ENCODE results near the gene AAK1.
"Not testable (repeated sequence)": the region's sequence is repeated elsewhere in the genome, so short reads cannot be mapped to it uniquely, and the experiment has no call there.

Gene AAK1

DNA sequence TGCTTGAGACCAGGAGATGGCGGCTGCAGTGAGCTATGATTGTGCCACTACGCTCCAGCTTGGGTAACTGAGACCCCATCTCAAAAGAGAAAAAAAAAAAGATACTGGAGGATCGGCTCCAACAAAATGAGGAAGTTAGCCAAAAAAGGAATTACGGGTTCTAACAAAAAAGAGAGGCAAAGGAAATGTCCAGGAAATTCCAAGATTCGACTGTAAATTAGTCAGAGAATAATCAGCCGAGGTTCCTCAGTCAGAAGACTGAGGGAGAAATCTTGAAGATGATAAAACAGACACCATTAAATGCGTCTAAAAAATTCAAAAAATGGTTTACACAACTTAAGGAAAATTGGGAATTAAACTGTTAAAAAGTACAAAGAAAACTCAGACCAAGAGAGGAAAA, 89.5 kb downstream of the AAK1 start:
- no peaks in the 10 kb centered on the region for H3K4me1 ChIP-seq (ENCODE audit: insufficient read depth, low read length)
- no peaks in the 10 kb centered on the region; the same call in 1 of the 2 replicates for H3K36me3 ChIP-seq (ENCODE audit: insufficient read depth, low read length)
- no peak overlapping the region for H3K9ac ChIP-seq (ENCODE audit: low read depth, low read length)

DNA sequence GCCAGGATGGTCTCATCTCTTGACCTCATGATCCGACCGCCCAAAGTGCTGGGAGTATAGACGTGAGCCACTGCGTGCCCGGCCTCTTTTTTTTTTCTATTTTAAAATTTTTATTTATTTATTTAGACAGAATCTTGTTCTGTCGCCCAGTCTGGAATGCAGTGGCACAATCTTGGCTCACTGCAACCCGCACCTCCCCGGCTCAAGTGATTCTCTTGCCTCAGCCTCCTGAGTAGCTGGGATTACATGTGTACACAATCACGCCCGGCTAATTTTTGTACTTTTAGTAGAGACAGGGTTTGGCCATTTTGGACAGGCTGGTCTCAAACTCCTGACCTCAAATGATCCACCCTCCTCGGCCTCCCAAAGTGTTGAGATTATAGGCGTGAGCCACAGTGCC, 93.0 kb downstream of the AAK1 start:
- H3K36me3 ChIP-seq (ENCODE audit: insufficient read depth, low read length); H3K9ac ChIP-seq (ENCODE audit: low read depth, low read length); H3K9me3 ChIP-seq (ENCODE audit: control insufficient read depth, insufficient read depth, low read length); H3K4me1 ChIP-seq (ENCODE audit: insufficient read depth, low read length): not testable (repeated sequence)

More for the DNA sequence above, 89.5 kb downstream of the AAK1 start:
- no peaks in the 10 kb centered on the region for H3K9me3 ChIP-seq (ENCODE audit: control insufficient read depth, insufficient read depth, low read length)

GRCh38 chr2:69549421-69549820, 94.1 kb downstream of the AAK1 start:
- Histone ChIP-seq H3K4me1 (ENCODE audit: insufficient read depth, low read length) (no peaks in the 10 kb centered on the region), H3K36me3 (ENCODE audit: insufficient read depth, low read length) (no peaks in the 10 kb centered on the region; the same call in none of the 2 replicates), H3K9me3 (ENCODE audit: control insufficient read depth, insufficient read depth, low read length) (no peaks in the 10 kb centered on the region; the same call in 1 of the 2 replicates), H3K9ac (ENCODE audit: low read depth, low read length) (no peak overlapping the region)

DNA sequence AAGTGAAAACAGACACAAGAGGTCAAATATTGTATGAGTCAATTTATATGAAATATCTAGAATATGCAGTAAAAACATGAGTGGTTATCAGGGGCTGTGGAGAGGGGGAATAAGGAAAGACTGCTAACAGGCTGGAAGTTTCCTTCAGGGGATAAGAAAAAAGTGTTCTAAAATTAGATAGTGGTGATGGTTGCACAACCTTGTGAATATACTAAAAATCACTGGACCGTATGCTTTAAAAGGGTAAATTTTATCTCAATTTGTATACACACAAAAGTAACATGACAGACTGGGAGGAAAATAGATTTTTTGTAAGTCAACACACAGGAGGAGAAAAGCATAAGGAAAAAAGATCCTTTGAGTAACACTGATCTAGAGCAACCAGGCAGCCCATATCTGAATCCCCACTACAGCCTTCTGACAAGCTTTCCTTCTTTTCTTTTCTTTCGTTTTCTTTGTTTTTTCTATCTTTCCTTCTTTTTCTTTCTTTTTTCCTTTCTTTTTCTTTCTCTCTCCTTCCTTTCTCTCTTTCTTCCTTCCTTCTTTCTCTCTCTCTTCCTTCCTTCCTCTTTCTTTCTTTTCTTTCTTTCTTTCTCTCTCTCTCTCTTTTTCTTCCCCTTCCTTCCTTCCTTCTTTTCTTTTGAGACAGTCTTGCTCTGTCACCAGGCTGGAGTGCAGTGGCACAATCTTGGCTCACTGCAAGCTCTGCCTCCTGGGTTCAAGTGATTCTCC, 95.4 kb downstream of the AAK1 start:
- Histone ChIP-seq H3K9ac (ENCODE audit: low read depth, low read length) (no peak overlapping the region), H3K4me1 (ENCODE audit: insufficient read depth, low read length) (no peaks in the 10 kb centered on the region), H3K36me3 (ENCODE audit: insufficient read depth, low read length) (no peaks in the 10 kb centered on the region; the same call in none of the 2 replicates), H3K9me3 (ENCODE audit: control insufficient read depth, insufficient read depth, low read length) (no peaks in the 10 kb centered on the region; the same call in 1 of the 2 replicates)

GRCh38 chr2:69546646-69547045, 96.9 kb downstream of the AAK1 start:
- H3K4me1 ChIP-seq (ENCODE audit: insufficient read depth, low read length), result no peaks in the 10 kb centered on the region
- no peaks in the 10 kb centered on the region; the same call in none of the 2 replicates for H3K36me3 ChIP-seq (ENCODE audit: insufficient read depth, low read length)
- no peaks in the 10 kb centered on the region; the same call in 1 of the 2 replicates for H3K9me3 ChIP-seq (ENCODE audit: control insufficient read depth, insufficient read depth, low read length)
- no peak overlapping the region for H3K9ac ChIP-seq (ENCODE audit: low read depth, low read length)

GRCh38 chr2:69545477-69545932, 98.0 kb downstream of the AAK1 start:
- Histone ChIP-seq H3K9me3 (ENCODE audit: control insufficient read depth, insufficient read depth, low read length) (no peaks in the 10 kb centered on the region; the same call in 1 of the 2 replicates), H3K4me1 (ENCODE audit: insufficient read depth, low read length) (no peaks in the 10 kb centered on the region), H3K9ac (ENCODE audit: low read depth, low read length) (no peak overlapping the region), H3K36me3 (ENCODE audit: insufficient read depth, low read length) (no peaks in the 10 kb centered on the region; the same call in 1 of the 2 replicates)

DNA sequence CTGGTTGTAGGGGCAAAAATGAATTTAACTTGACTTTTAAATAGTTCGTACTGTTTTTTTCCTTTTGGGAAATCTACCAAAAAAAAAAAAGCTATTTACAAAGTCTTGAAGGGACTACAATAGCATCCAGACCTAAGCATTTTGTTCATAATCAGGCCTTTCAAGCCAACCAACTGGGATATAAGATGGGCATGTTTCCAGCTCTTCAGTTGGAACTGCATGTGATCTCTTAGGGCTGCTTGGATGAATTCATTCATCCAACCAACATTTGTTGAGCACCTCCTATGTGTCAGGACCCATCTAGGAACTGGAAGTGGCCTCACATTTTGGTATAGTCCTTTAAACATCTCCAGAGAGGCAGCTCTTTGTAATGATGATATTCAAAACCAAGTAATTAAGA, 98.6 kb downstream of the AAK1 start:
- Histone ChIP-seq H3K9ac (ENCODE audit: low read depth, low read length) (no peak overlapping the region), H3K4me1 (ENCODE audit: insufficient read depth, low read length) (no peaks in the 10 kb centered on the region), H3K36me3 (ENCODE audit: insufficient read depth, low read length) (no peaks in the 10 kb centered on the region; the same call in 1 of the 2 replicates), H3K9me3 (ENCODE audit: control insufficient read depth, insufficient read depth, low read length) (no peaks in the 10 kb centered on the region; the same call in 1 of the 2 replicates)

- H3K9me3 ChIP-seq (ENCODE audit: control insufficient read depth, insufficient read depth, low read length), result no peaks in the 10 kb centered on the region
- no peak overlapping the region for H3K9ac ChIP-seq (ENCODE audit: low read depth, low read length)
- H3K4me1 ChIP-seq (ENCODE audit: insufficient read depth, low read length), result peaks cover 10% of the 10 kb centered on the region
- H3K36me3 ChIP-seq (ENCODE audit: insufficient read depth, low read length), result peaks cover 3% of the 10 kb centered on the region; the same call in 1 of the 2 replicates
Observed at GRCh38 chr2:69539549-69539908, 104.0 kb downstream of the AAK1 start.

- Histone ChIP-seq H3K9ac (ENCODE audit: low read depth, low read length) (0 out of 2 replicates have a peak overlapping the region, but pooled peaks have one; percentile 10), H3K4me1 (ENCODE audit: insufficient read depth, low read length) (peaks cover 10% of the 10 kb centered on the region)
Observed at GRCh38 chr2:69538872-69539548, 104.5 kb downstream of the AAK1 start.

GRCh38 chr2:69538249-69538648, 105.3 kb downstream of the AAK1 start:
- 0 out of 2 replicates have a peak, but pooled peaks cover 3% of the 10 kb centered on the region for H3K36me3 ChIP-seq (ENCODE audit: insufficient read depth, low read length)
- H3K9me3 ChIP-seq (ENCODE audit: control insufficient read depth, insufficient read depth, low read length), result no peaks in the 10 kb centered on the region
- H3K9ac ChIP-seq (ENCODE audit: low read depth, low read length), result no peak overlapping the region
- peaks cover 10% of the 10 kb centered on the region for H3K4me1 ChIP-seq (ENCODE audit: insufficient read depth, low read length)

More at GRCh38 chr2:69538872-69539548, 104.5 kb downstream of the AAK1 start:
- Histone ChIP-seq H3K9me3 (ENCODE audit: control insufficient read depth, insufficient read depth, low read length) (no peaks in the 10 kb centered on the region), H3K36me3 (ENCODE audit: insufficient read depth, low read length) (0 out of 2 replicates have a peak, but pooled peaks cover 3% of the 10 kb centered on the region)

- H3K9ac ChIP-seq (ENCODE audit: low read depth, low read length), result no peak overlapping the region
- H3K9me3 ChIP-seq (ENCODE audit: control insufficient read depth, insufficient read depth, low read length), result no peaks in the 10 kb centered on the region
- 0 out of 2 replicates have a peak, but pooled peaks cover 7% of the 10 kb centered on the region for H3K36me3 ChIP-seq (ENCODE audit: insufficient read depth, low read length)
- peaks cover 10% of the 10 kb centered on the region for H3K4me1 ChIP-seq (ENCODE audit: insufficient read depth, low read length)
Observed at GRCh38 chr2:69535817-69536241, 107.7 kb downstream of the AAK1 start.

GRCh38 chr2:69531186-69531585, 112.4 kb downstream of the AAK1 start:
- Histone ChIP-seq H3K9me3 (ENCODE audit: control insufficient read depth, insufficient read depth, low read length) (no peaks in the 10 kb centered on the region), H3K4me1 (ENCODE audit: insufficient read depth, low read length) (no peaks in the 10 kb centered on the region), H3K36me3 (ENCODE audit: insufficient read depth, low read length) (0 out of 2 replicates have a peak, but pooled peaks cover 9% of the 10 kb centered on the region), H3K9ac (ENCODE audit: low read depth, low read length) (no peak overlapping the region)

- H3K9me3 ChIP-seq (ENCODE audit: control insufficient read depth, insufficient read depth, low read length), result no peaks in the 10 kb centered on the region
- peaks cover 10% of the 10 kb centered on the region; the same call in 1 of the 2 replicates for H3K4me1 ChIP-seq (ENCODE audit: insufficient read depth, low read length)
- H3K9ac ChIP-seq (ENCODE audit: low read depth, low read length), result no peak overlapping the region
- 0 out of 2 replicates have a peak, but pooled peaks cover 9% of the 10 kb centered on the region for H3K36me3 ChIP-seq (ENCODE audit: insufficient read depth, low read length)
Observed at GRCh38 chr2:69529480-69529879, 114.1 kb downstream of the AAK1 start.

GRCh38 chr2:69525261-69525660, 118.3 kb downstream of the AAK1 start:
- Histone ChIP-seq H3K9me3 (ENCODE audit: control insufficient read depth, insufficient read depth, low read length) (no peaks in the 10 kb centered on the region), H3K36me3 (ENCODE audit: insufficient read depth, low read length) (peaks cover 12% of the 10 kb centered on the region), H3K4me1 (ENCODE audit: insufficient read depth, low read length) (peaks cover 10% of the 10 kb centered on the region; the same call in 1 of the 2 replicates), H3K9ac (ENCODE audit: low read depth, low read length) (no peak overlapping the region)
